K562 (cell line): ENCODE measurements around the gene VWA8. TPM values are rescaled to one million over a fixed set of nuclear protein-coding genes. Genes with fewer than 3 reads are reported as not detected.

Experiments
- ATAC-seq: fragments of 200-7000 bp; cut with Tn5 transposase; 3 replicates; pipeline ENCODE4 v1.9.1; 2020; ENCODE audit warnings: moderate library complexity
- BruUV-seq: library from RNA; stranded (reverse); fragments of 400-500 nt; replicated peaks from 2 replicates; lab custom pipeline; 2021; lab: Mats Ljungman, UMichigan
- CTCF ChIA-PET: fragments of 300-600 bp; formaldehyde crosslinking; extraction: SDS; loops from one replicate; lab custom pipeline; 2021; ENCODE audit warnings: low intra/inter-chr PET ratio; lab: Yijun Ruan, JAX
- POLR2A ChIA-PET: fragments of 300-600, 350-650 bp; sonication (Branson Sonifier 250); formaldehyde crosslinking; extraction: SDS; loops from one replicate; lab custom pipeline; 2021; ENCODE audit warnings: antibody characterized with exemption, inconsistent platforms; lab: Yijun Ruan, JAX
- DNase-seq, 4 experiments: peaks; one replicate each; pipeline versions ENCODE4 v3.0.0 to v3.0.0-alpha.2; 2011 to 2018; ENCODE audit warnings: low spot score in 3 of 4, mixed read lengths in 3 of 4; ENCODE audit errors: extremely low read depth in 1 of 4
- FAIRE-seq: peaks from 2 replicates; lab custom pipeline; 2011; peaks lifted over from hg19 to GRCh38; lab: Jason Lieb, UNC
- H2AFZ ChIP-seq: 2 replicates; pipeline ENCODE4 v1.6.0; 2011; ENCODE audit warnings: low read depth, low read length, control low read depth, inconsistent platforms
- H3K27ac ChIP-seq: fragments of 200-600 bp; 3 replicates; pipeline ENCODE4 v1.8.0; 2011; ENCODE audit warnings: low read depth, mild to moderate bottlenecking, control low read depth, inconsistent platforms, low read length, moderate library complexity, mixed read lengths; ENCODE audit errors: extremely low read depth
- H3K27me3 ChIP-seq, 2 experiments: fragments of 300-600 bp in 1 of 2; 2 replicates in 1 of 2; 3 replicates in 1 of 2; pipeline versions ENCODE4 v1.6.0 to v1.8.0; 2011; ENCODE audit warnings: inconsistent platforms in 2 of 2, low read length in 2 of 2, mild to moderate bottlenecking in 1 of 2, mixed read lengths in 1 of 2, moderate library complexity in 1 of 2; ENCODE audit not compliant: control insufficient read depth in 2 of 2, insufficient read depth in 2 of 2
- H3K36me3 ChIP-seq: fragments of 300-600 bp; 3 replicates; pipeline ENCODE4 v1.8.0; 2011; ENCODE audit warnings: mild to moderate bottlenecking, low read length, inconsistent platforms; ENCODE audit not compliant: control insufficient read depth, insufficient read depth
- H3K4me1 ChIP-seq, 2 experiments: fragments of 200-600 bp in 1 of 2; replicated peaks in 1 of 2; 2 replicates in 1 of 2; 3 replicates in 1 of 2; pipeline versions ENCODE4 v1.5.1 to v1.8.0; 2011; ENCODE audit warnings: inconsistent platforms in 2 of 2, low read length in 2 of 2, mild to moderate bottlenecking in 1 of 2, mixed read lengths in 1 of 2, moderate library complexity in 1 of 2; ENCODE audit not compliant: control insufficient read depth in 2 of 2, insufficient read depth in 2 of 2
- H3K4me2 ChIP-seq: 2 replicates; pipeline ENCODE4 v1.6.1; 2011; ENCODE audit warnings: low read length, control low read depth, inconsistent platforms, mixed read lengths; ENCODE audit not compliant: insufficient read depth
- H3K4me3 ChIP-seq: fragments of 200-600 bp; sonication (generic), shearing (Covaris generic); 2 replicates; pipeline ENCODE4 v1.5.1; 2016; ENCODE audit warnings: control low read depth, inconsistent platforms
- H3K79me2 ChIP-seq: fragments of 200-600 bp; 3 replicates; pipeline ENCODE4 v1.8.0; 2011; ENCODE audit warnings: low read length, inconsistent platforms; ENCODE audit not compliant: control insufficient read depth, insufficient read depth
- H3K9ac ChIP-seq, 2 experiments: 2 replicates each; pipeline versions ENCODE4 v1.6.0 to v1.6.1; 2011; ENCODE audit warnings: low read depth in 2 of 2, low read length in 2 of 2, control low read depth in 1 of 2, inconsistent platforms in 1 of 2, mild to moderate bottlenecking in 1 of 2, mixed read lengths in 1 of 2; ENCODE audit not compliant: insufficient read depth in 1 of 2
- H3K9me1 ChIP-seq: one replicate; pipeline ENCODE4 v1.6.0; 2011; ENCODE audit warnings: inconsistent platforms, mild to moderate bottlenecking, low read length, moderate library complexity; ENCODE audit not compliant: control insufficient read depth, insufficient read depth
- H3K9me3 ChIP-seq: replicated peaks from 2 replicates; pipeline ENCODE4 v1.5.1; 2011; ENCODE audit warnings: low read depth, low read length, inconsistent platforms; ENCODE audit not compliant: control insufficient read depth, insufficient read depth
- H4K20me1 ChIP-seq: replicated peaks from 2 replicates; pipeline ENCODE4 v1.6.1; 2011; ENCODE audit warnings: low read length, inconsistent platforms, mixed read lengths; ENCODE audit not compliant: control insufficient read depth, insufficient read depth
- PRPF4 ChIP-seq: fragments of 200-400 bp; formaldehyde crosslinking; IDR thresholded peaks from one replicate; pipeline ENCODE4 v1.6.1; 2017; ENCODE audit warnings: low read length, low read depth, mild to moderate bottlenecking; ENCODE audit not compliant: insufficient read depth, poor library complexity, severe bottlenecking
- ZNF407 ChIP-seq: fragments of 450-650 bp; IDR thresholded peaks from 2 replicates; pipeline ENCODE4 v1.6.1; 2016; ENCODE audit warnings: low read depth
- ZNF740 ChIP-seq, 3 experiments: fragments of 200-800 bp in 1 of 3; sonication (Bioruptor generic) in 1 of 3; sonication (generic) in 1 of 3; formaldehyde crosslinking in 1 of 3; IDR thresholded peaks; 2 replicates each; pipeline versions ENCODE4 v1.6.1 to v1.8.0; 2016 to 2022; ENCODE audit warnings: mild to moderate bottlenecking in 2 of 3, missing compliant biosample characterization in 2 of 3, missing genetic modification characterization in 2 of 3, missing genetic modification reagents in 1 of 3
- WGBS: fragments of 100-300 bp; shearing (Covaris generic); methylation state at CpG from one replicate; pipeline ENCODE4 v1.1.6; 2016; ENCODE audit warnings: low coverage, mixed read lengths; ENCODE audit not compliant: insufficient coverage; ENCODE audit errors: missing lambda C conversion rate; 5-methylcytosine and 5-hydroxymethylcytosine counted together
- in situ Hi-C: fragments of 300-500 bp; cut with MboI; formaldehyde crosslinking; loops from 4 replicates; pipeline ENCODE4 v1.15.0; 2018; ENCODE audit warnings: inconsistent platforms, mixed read lengths
- intact Hi-C: fragments of 100-400 bp; cut with micrococcal nuclease; formaldehyde crosslinking; loops from 2 replicates; pipeline ENCODE4 v1.14.2; 2022
- polyA plus RNA-seq, 8 experiments: library from polyadenylated mRNA; depleted of rRNA in 4 of 8; stranded (reverse) in 5 of 8; unstranded in 3 of 8; fragments of >200 nt; fragmentation: Nextera tagmentation in 2 of 8; fragmentation: Illumina TruSeq in 1 of 8; extraction: Ambion mirVana in 2 of 8; extraction: Trizol in 1 of 8; gene quantifications; 2 replicates each; pipeline versions ENCODE4 v1.2.1 to v1.2.3, GENCODE V29; 2011 to 2014; ENCODE audit warnings: inconsistent platforms in 1 of 8, missing spikeins in 1 of 8
- total RNA-seq, 7 experiments: library from RNA; depleted of rRNA in 6 of 7; stranded (reverse); fragments of >200 nt in 6 of 7; fragmentation: Illumina TruSeq in 2 of 7; extraction: Trizol in 2 of 7; gene quantifications; 2 replicates each; pipeline versions ENCODE4 v1.2.1 to v1.2.3, GENCODE V29; 2011 to 2021; ENCODE audit warnings: low replicate concordance in 1 of 7

The VWA8 gene
- total and polyA plus RNA-seq, 9 of the 15 experiments (the other 6 are each of a cell fraction or from before 2014, with no cell fraction given): 2.1 to 18.5 (median 13.3) TPM

GRCh38 chr13:41586216-41586615 is 374.7 kb downstream of the VWA8 start:
- Histone ChIP-seq H2AFZ (no peak overlapping the region), H3K27ac (no peak overlapping the region), H3K9me1 (no peaks in the 10 kb centered on the region), H4K20me1 (no peaks in the 10 kb centered on the region), H3K4me2 (no peak overlapping the region), H3K4me1 (peaks cover 0 to 15% of the 10 kb centered on the region in 2 experiments; a peak in 4 of 5 replicates), H3K36me3 (peaks cover 31% of the 10 kb centered on the region; the same call in 2 of the 3 replicates), H3K4me3 (no peak overlapping the region), H3K9me3 (no peaks in the 10 kb centered on the region), H3K27me3 (no peaks in the 10 kb centered on the region), H3K9ac (no peak overlapping the region), H3K79me2 (no peaks in the 10 kb centered on the region)
- FAIRE-seq (no peak), DNase-seq (no peak), ATAC-seq (no peak)
- no TSS peak for BruUV-seq
- WGBS: 93% methylated on average over 4 of the region's 4 CpGs
- TF ChIP-seq ZNF740 (CRISPR knock-in tag; IDR thresholded peaks at IDR 0.05): no peak
- no peak for TF ChIP-seq ZNF740 (tag; IDR thresholded peaks at IDR 0.05)
- no peak for TF ChIP-seq PRPF4
- no peak for TF ChIP-seq ZNF407
- intact Hi-C loops (no loop called here), in situ Hi-C loops (no loop called here)
- ChIA-PET CTCF (no interaction called here), POLR2A (interaction anchor here (1.2 kb wide), 1 partner anchor 8 kb away, joined by 3 read pairs; no protein-coding TSS in a partner anchor)
